ENCODE measurements around the gene CHST13. TPM values are rescaled to one million over a fixed set of nuclear protein-coding genes. Genes with fewer than 3 reads are reported as not detected.

The CHST13 gene
- total RNA-seq, 1 experiment from 2014 or later, result not detected

DNA sequence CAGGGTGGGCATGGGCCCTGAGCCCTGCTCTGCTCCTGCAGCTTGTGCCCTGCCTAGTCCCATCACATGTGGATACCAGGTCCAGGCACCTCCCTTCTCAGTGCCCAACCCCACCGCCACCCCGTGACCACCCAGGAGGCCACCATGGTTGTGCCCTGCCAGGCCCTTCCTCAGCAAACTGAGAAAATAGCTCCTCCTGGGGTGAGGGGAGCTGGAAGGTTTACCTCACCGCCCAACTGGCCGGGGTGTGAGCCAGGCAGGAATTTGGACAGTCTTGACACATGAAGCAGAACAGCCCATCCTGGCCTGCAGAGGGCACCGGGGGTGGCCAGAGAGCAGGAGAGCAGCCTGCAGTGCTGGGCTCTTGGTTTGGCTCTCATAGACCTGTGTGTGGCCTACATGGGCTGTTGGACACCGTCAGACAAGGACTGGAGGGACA is 46.2 kb downstream of the CHST13 start:
- no peaks in the 10 kb centered on the region for H3K9me3 ChIP-seq (ENCODE audit: low read length)
- no peak overlapping the region for H3K4me3 ChIP-seq (ENCODE audit: low read length)
- H3K4me1 ChIP-seq (ENCODE audit: insufficient read depth, low read length), result no peaks in the 10 kb centered on the region
- intact Hi-C loops (cut with micrococcal nuclease), result no loop called here
- no peak overlapping the region for H2AFZ ChIP-seq (ENCODE audit: low read length)
- no peak for DNase-seq
- 0 out of 2 replicates have a peak, but pooled peaks cover 10% of the 10 kb centered on the region for H3K27me3 ChIP-seq (ENCODE audit: low read length)
- no peaks in the 10 kb centered on the region for H3K36me3 ChIP-seq (ENCODE audit: low read depth, low read length)
- H3K27ac ChIP-seq (ENCODE audit: low read length), result no peak overlapping the region
- no TSS peak for BruUV-seq (replicated peaks)
- H4K20me1 ChIP-seq (ENCODE audit: low read length), result no peaks in the 10 kb centered on the region
- CTCF ChIA-PET, result no interaction called here
- no peak overlapping the region for H3K9ac ChIP-seq (ENCODE audit: low read length)
- POLR2A ChIA-PET (ENCODE audit: unreplicated experiment), result no interaction called here
- H3K4me2 ChIP-seq (ENCODE audit: low read length), result no peak overlapping the region
- H3F3A ChIP-seq (ENCODE audit: low read length, unreplicated experiment), result no peaks in the 10 kb centered on the region
- H3K79me2 ChIP-seq (ENCODE audit: low read length), result no peaks in the 10 kb centered on the region
- TF ChIP-seq EZH2 (IDR thresholded peaks at IDR 0.05; ENCODE audit: low read length, unreplicated experiment), result no peak
- TF ChIP-seq CTCF (conservative IDR thresholded peaks at IDR 0.05; ENCODE audit: low read depth, low read length), result no peak; the same call in 1 of the 2 replicates
- no peak for TF ChIP-seq EZH2phosphoT487 (IDR thresholded peaks at IDR 0.05; ENCODE audit: borderline replicate concordance, low read length)
- ATAC-seq, result no peak
- no peaks in the 10 kb centered on the region for H3K9me2 ChIP-seq (replicated peaks; ENCODE audit: low read length)

GRCh38 chr3:126571078-126571477 is 47.1 kb downstream of the CHST13 start:
- ChIA-PET POLR2A (ENCODE audit: unreplicated experiment) (no interaction called here), CTCF (no interaction called here)
- no peak overlapping the region for H3K27ac ChIP-seq (ENCODE audit: low read length)
- no peak overlapping the region for H3K4me3 ChIP-seq (ENCODE audit: low read length)
- no peaks in the 10 kb centered on the region for H3K36me3 ChIP-seq (ENCODE audit: low read depth, low read length)
- intact Hi-C loops (cut with micrococcal nuclease), result no loop called here
- no peaks in the 10 kb centered on the region for H3K9me3 ChIP-seq (ENCODE audit: low read length)
- no TSS peak for BruUV-seq (replicated peaks)
- H3K9me2 ChIP-seq (replicated peaks; ENCODE audit: low read length), result no peaks in the 10 kb centered on the region
- H3K4me2 ChIP-seq (ENCODE audit: low read length), result no peak overlapping the region
- no peak overlapping the region for H2AFZ ChIP-seq (ENCODE audit: low read length)
- DNase-seq (no peak), ATAC-seq (no peak)
- H3F3A ChIP-seq (ENCODE audit: low read length, unreplicated experiment), result no peaks in the 10 kb centered on the region
- H3K4me1 ChIP-seq (ENCODE audit: insufficient read depth, low read length), result no peaks in the 10 kb centered on the region
- H3K79me2 ChIP-seq (ENCODE audit: low read length), result no peaks in the 10 kb centered on the region
- H4K20me1 ChIP-seq (ENCODE audit: low read length), result no peaks in the 10 kb centered on the region
- H3K9ac ChIP-seq (ENCODE audit: low read length), result no peak overlapping the region
- TF ChIP-seq EZH2 (IDR thresholded peaks at IDR 0.05; ENCODE audit: low read length, unreplicated experiment) (no peak), EZH2phosphoT487 (IDR thresholded peaks at IDR 0.05; ENCODE audit: borderline replicate concordance, low read length) (no peak), CTCF (conservative IDR thresholded peaks at IDR 0.05; ENCODE audit: low read depth, low read length) (no peak)
- 0 out of 2 replicates have a peak, but pooled peaks cover 7% of the 10 kb centered on the region for H3K27me3 ChIP-seq (ENCODE audit: low read length)

DNA sequence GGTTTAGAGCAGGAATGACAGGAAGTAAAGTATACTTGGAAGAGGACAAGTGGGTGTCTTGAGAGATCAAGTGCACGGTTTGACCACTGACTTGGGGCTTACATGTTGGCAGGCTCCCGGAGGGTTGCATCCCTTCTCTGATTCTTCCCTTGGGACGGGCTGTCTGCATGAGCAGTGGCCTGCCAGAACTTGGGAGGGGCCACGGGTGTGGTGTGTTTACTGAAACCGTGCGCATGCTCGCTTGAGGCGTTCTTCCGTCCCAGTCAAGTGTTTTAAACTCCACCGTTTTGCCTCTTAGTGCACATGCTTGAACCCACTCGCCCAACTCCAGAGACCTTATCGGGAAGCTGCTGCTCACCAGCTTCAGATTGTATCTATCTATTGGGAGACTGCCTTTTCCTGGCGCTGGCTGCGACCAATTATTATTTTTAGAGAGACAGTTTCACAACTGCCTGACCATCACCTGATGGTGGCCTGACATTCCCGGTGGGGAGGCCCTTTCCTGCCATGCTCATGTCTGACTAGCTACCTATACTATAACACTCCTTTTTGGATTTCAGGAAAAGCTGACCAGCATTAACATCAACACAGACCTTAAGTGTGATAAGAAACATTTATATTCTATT is 49.6 kb downstream of the CHST13 start:
- no peak for ATAC-seq
- no peak overlapping the region for H3K27ac ChIP-seq (ENCODE audit: low read length)
- BruUV-seq (replicated peaks), result no TSS peak

More for the DNA sequence above, 49.6 kb downstream of the CHST13 start:
- ChIA-PET POLR2A (ENCODE audit: unreplicated experiment) (no interaction called here), CTCF (no interaction called here)
- DNase-seq, result no peak
- intact Hi-C loops (cut with micrococcal nuclease), result no loop called here
- H3K79me2 ChIP-seq (ENCODE audit: low read length), result no peaks in the 10 kb centered on the region
- H4K20me1 ChIP-seq (ENCODE audit: low read length), result no peaks in the 10 kb centered on the region
- H2AFZ ChIP-seq (ENCODE audit: low read length), result no peak overlapping the region
- no peaks in the 10 kb centered on the region for H3F3A ChIP-seq (ENCODE audit: low read length, unreplicated experiment)
- H3K4me1 ChIP-seq (ENCODE audit: insufficient read depth, low read length), result no peaks in the 10 kb centered on the region
- H3K36me3 ChIP-seq (ENCODE audit: low read depth, low read length), result no peaks in the 10 kb centered on the region
- no peak overlapping the region for H3K4me2 ChIP-seq (ENCODE audit: low read length)
- no peaks in the 10 kb centered on the region for H3K9me2 ChIP-seq (replicated peaks; ENCODE audit: low read length)
- TF ChIP-seq CTCF (conservative IDR thresholded peaks at IDR 0.05; ENCODE audit: low read depth, low read length), result no peak
- TF ChIP-seq EZH2phosphoT487 (IDR thresholded peaks at IDR 0.05; ENCODE audit: borderline replicate concordance, low read length), result no peak
- TF ChIP-seq EZH2 (IDR thresholded peaks at IDR 0.05; ENCODE audit: low read length, unreplicated experiment), result no peak
- no peaks in the 10 kb centered on the region for H3K27me3 ChIP-seq (ENCODE audit: low read length)
- H3K4me3 ChIP-seq (ENCODE audit: low read length), result no peak overlapping the region
- H3K9me3 ChIP-seq (ENCODE audit: low read length), result no peaks in the 10 kb centered on the region
- H3K9ac ChIP-seq (ENCODE audit: low read length), result no peak overlapping the region
